Measurements from ENCODE around the gene WNT3.
"Not testable (repeated sequence)": the region's sequence is repeated elsewhere in the genome, so short reads cannot be mapped to it uniquely, and the experiment has no call there.

WNT3 gene

DNA sequence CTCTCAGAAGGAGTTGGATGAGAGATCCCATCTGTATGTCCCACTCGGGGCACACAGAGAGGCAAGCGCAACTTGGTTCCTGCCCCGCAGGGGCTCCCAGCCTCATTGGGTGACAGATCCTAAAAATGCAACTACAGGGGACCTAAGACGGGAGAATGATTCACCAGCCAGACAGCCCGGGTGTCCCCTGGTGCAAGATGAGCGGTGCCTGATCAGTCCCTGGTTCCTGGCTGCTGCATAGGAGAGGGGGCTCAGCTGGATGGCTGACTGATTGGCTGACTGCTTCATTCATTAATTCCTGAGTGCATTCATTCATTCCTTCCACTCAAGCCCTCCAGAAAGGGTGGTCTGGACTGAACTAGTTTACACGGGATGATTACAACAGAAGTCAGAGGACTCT lies 22.0 kb downstream of the WNT3 start:
- Histone ChIP-seq H2BK120ac (ENCODE audit: low read depth, low read length) (no peak overlapping the region), H4K5ac (ENCODE audit: low read length) (no peak overlapping the region), H2BK15ac (replicated peaks; ENCODE audit: low read depth) (no peak overlapping the region), H3K79me1 (ENCODE audit: low read length) (peaks cover 44% of the 10 kb centered on the region), H3K4me1 (ENCODE audit: control insufficient read depth, low read depth, low read length) (peaks cover 6% of the 10 kb centered on the region), H3K9ac (ENCODE audit: low read length) (no peak overlapping the region), H3K56ac (ENCODE audit: low read length) (no peak overlapping the region), H3K36me3 (ENCODE audit: control insufficient read depth, insufficient read depth, low read length) (peaks cover 5% of the 10 kb centered on the region), H3K18ac (ENCODE audit: low read length) (no peak overlapping the region), H2BK5ac (ENCODE audit: low read length) (no peak overlapping the region), H3K4me2 (ENCODE audit: low read length) (no peak overlapping the region), H2AK5ac (ENCODE audit: low read length) (no peak overlapping the region), H3K27me3 (ENCODE audit: insufficient read depth, low read length, poor library complexity) (no peaks in the 10 kb centered on the region), H4K8ac (ENCODE audit: low read depth, low read length) (no peak overlapping the region), H3K23ac (ENCODE audit: low read length) (no peak overlapping the region), H3K4ac (ENCODE audit: low read depth, low read length) (no peak overlapping the region), H3K4me3 (ENCODE audit: low read length) (no peak overlapping the region), H3K79me2 (ENCODE audit: control insufficient read depth, insufficient read depth, low read length) (peaks cover 56% of the 10 kb centered on the region), H3K27ac (ENCODE audit: low read depth, low read length) (no peak overlapping the region)
- no CpG with 5 or more reads among the region's 7 CpGs for WGBS (ENCODE audit: extremely low coverage, insufficient coverage, low lambda C conversion rate)
- DNase-seq: no peak

DNA sequence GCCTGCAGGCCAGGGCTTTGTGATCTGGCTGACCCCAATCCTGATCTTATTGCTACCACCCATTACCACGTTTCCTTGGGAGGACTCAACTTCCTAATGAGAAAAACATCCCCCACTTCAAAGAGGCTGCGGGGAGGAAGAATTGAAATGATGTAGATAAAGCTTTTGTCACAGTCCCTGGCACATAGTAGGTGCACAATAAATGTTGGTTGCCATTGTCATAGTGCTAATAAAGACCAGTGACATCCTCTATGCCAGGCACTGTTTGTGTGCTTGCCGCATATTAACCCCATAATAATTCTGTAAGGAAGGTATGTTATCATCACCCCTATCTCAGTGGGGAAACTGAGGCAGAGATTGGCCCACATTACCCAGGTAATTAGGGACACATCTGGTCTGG lies 22.4 kb downstream of the WNT3 start:
- Histone ChIP-seq H3K4me3 (ENCODE audit: low read length) (no peak overlapping the region), H3K36me3 (ENCODE audit: control insufficient read depth, insufficient read depth, low read length) (peaks cover 5% of the 10 kb centered on the region), H2AK5ac (ENCODE audit: low read length) (no peak overlapping the region), H3K27me3 (ENCODE audit: insufficient read depth, low read length, poor library complexity) (no peaks in the 10 kb centered on the region), H3K4ac (ENCODE audit: low read depth, low read length) (no peak overlapping the region), H3K56ac (ENCODE audit: low read length) (no peak overlapping the region), H2BK15ac (replicated peaks; ENCODE audit: low read depth) (no peak overlapping the region), H3K18ac (ENCODE audit: low read length) (no peak overlapping the region), H3K4me1 (ENCODE audit: control insufficient read depth, low read depth, low read length) (peaks cover 6% of the 10 kb centered on the region), H3K79me1 (ENCODE audit: low read length) (peaks cover 46% of the 10 kb centered on the region), H3K4me2 (ENCODE audit: low read length) (no peak overlapping the region), H4K5ac (ENCODE audit: low read length) (no peak overlapping the region), H2BK120ac (ENCODE audit: low read depth, low read length) (no peak overlapping the region), H3K27ac (ENCODE audit: low read depth, low read length) (no peak overlapping the region), H4K8ac (ENCODE audit: low read depth, low read length) (no peak overlapping the region), H2BK5ac (ENCODE audit: low read length) (no peak overlapping the region), H3K79me2 (ENCODE audit: control insufficient read depth, insufficient read depth, low read length) (peaks cover 57% of the 10 kb centered on the region), H3K23ac (ENCODE audit: low read length) (no peak overlapping the region), H3K9ac (ENCODE audit: low read length) (no peak overlapping the region)
- DNase-seq: no peak
- WGBS (ENCODE audit: extremely low coverage, insufficient coverage, low lambda C conversion rate): no CpG with 5 or more reads among the region's 3 CpGs

DNA sequence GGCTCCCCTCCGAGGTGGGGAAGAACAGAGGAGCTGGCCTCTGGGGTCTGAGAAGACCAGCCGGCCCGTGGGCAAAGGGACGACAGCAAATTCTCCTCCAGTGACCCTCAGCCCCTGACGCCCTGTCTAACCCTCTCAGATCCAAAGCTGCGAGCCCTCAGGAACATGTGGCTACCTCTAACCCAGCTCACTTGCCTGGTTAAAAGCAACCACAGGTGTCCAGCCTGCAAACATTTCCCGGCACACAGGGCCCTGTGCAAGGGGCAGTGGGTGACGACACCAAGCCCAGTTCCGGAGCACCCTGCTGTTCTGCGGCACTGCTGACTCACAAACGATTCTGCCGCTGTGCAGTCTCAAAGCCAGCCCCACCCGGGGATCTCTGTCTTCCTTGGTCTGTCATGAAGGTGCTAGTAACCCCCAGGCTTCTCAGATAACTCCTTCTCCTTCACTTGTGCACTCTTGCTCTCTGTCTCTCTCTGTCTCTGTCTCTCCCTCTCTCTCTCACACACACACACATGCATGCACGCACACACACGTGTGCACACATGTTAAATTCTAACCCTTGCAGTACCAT lies 23.0 kb downstream of the WNT3 start:
- H2AK5ac ChIP-seq (ENCODE audit: low read length): no peak overlapping the region
- H4K8ac ChIP-seq (ENCODE audit: low read depth, low read length): no peak overlapping the region
- H3K79me1 ChIP-seq (ENCODE audit: low read length): peaks cover 40% of the 10 kb centered on the region
- H4K5ac ChIP-seq (ENCODE audit: low read length): no peak overlapping the region
- H3K4me3 ChIP-seq (ENCODE audit: low read length): no peak overlapping the region
- peaks cover 10% of the 10 kb centered on the region for H3K4me1 ChIP-seq (ENCODE audit: control insufficient read depth, low read depth, low read length)
- H3K18ac ChIP-seq (ENCODE audit: low read length): no peak overlapping the region
- no CpG with 5 or more reads among the region's 15 CpGs for WGBS (ENCODE audit: extremely low coverage, insufficient coverage, low lambda C conversion rate)
- H3K36me3 ChIP-seq (ENCODE audit: control insufficient read depth, insufficient read depth, low read length): peaks cover 1% of the 10 kb centered on the region
- H3K27ac ChIP-seq (ENCODE audit: low read depth, low read length): no peak overlapping the region
- no peak for DNase-seq
- no peak overlapping the region for H3K4me2 ChIP-seq (ENCODE audit: low read length)
- no peak overlapping the region for H3K56ac ChIP-seq (ENCODE audit: low read length)
- no peak overlapping the region for H3K23ac ChIP-seq (ENCODE audit: low read length)
- H2BK5ac ChIP-seq (ENCODE audit: low read length): no peak overlapping the region
- H3K4ac ChIP-seq (ENCODE audit: low read depth, low read length): no peak overlapping the region
- no peaks in the 10 kb centered on the region for H3K27me3 ChIP-seq (ENCODE audit: insufficient read depth, low read length, poor library complexity)
- no peak overlapping the region for H3K9ac ChIP-seq (ENCODE audit: low read length)
- H3K79me2 ChIP-seq (ENCODE audit: control insufficient read depth, insufficient read depth, low read length): peaks cover 51% of the 10 kb centered on the region
- no peak overlapping the region for H2BK120ac ChIP-seq (ENCODE audit: low read depth, low read length)
- no peak overlapping the region for H2BK15ac ChIP-seq (replicated peaks; ENCODE audit: low read depth)

DNA sequence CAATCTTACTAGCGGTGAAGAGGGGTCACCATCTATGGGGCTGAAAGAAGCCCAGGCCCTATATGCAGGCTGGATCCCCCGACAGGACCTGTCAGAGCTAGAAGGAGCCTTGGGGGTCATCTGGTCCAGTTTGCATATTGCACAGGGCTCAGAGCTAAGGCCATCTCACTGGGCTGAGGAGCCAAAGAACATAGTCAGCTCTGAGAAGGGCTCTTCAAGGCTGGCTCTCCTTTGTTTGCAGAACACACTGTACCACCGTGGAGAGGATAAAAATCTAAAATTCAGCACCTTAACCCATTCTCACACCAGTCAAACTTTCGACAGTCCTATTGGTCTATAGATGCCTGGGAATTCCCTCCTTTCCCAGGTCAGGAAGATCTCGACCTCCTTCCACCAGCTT lies 24.2 kb downstream of the WNT3 start:
- no peak overlapping the region for H2BK120ac ChIP-seq (ENCODE audit: low read depth, low read length)
- H3K79me2 ChIP-seq (ENCODE audit: control insufficient read depth, insufficient read depth, low read length): peaks cover 56% of the 10 kb centered on the region
- no peak overlapping the region for H3K18ac ChIP-seq (ENCODE audit: low read length)
- H2BK5ac ChIP-seq (ENCODE audit: low read length): no peak overlapping the region
- H4K8ac ChIP-seq (ENCODE audit: low read depth, low read length): no peak overlapping the region
- WGBS (ENCODE audit: extremely low coverage, insufficient coverage, low lambda C conversion rate): no CpG with 5 or more reads among the region's 5 CpGs
- H3K79me1 ChIP-seq (ENCODE audit: low read length): peaks cover 44% of the 10 kb centered on the region
- no peak overlapping the region for H3K27ac ChIP-seq (ENCODE audit: low read depth, low read length)
- H3K27me3 ChIP-seq (ENCODE audit: insufficient read depth, low read length, poor library complexity): no peaks in the 10 kb centered on the region
- no peaks in the 10 kb centered on the region for H3K36me3 ChIP-seq (ENCODE audit: control insufficient read depth, insufficient read depth, low read length)
- no peak overlapping the region for H3K56ac ChIP-seq (ENCODE audit: low read length)
- no peak overlapping the region for H3K4ac ChIP-seq (ENCODE audit: low read depth, low read length)
- no peak overlapping the region for H2AK5ac ChIP-seq (ENCODE audit: low read length)
- H3K4me2 ChIP-seq (ENCODE audit: low read length): no peak overlapping the region
- H3K4me3 ChIP-seq (ENCODE audit: low read length): no peak overlapping the region
- DNase-seq: no peak
- H4K5ac ChIP-seq (ENCODE audit: low read length): no peak overlapping the region
- H3K4me1 ChIP-seq (ENCODE audit: control insufficient read depth, low read depth, low read length): peaks cover 11% of the 10 kb centered on the region
- no peak overlapping the region for H3K23ac ChIP-seq (ENCODE audit: low read length)
- H3K9ac ChIP-seq (ENCODE audit: low read length): no peak overlapping the region
- H2BK15ac ChIP-seq (replicated peaks; ENCODE audit: low read depth): no peak overlapping the region

DNA sequence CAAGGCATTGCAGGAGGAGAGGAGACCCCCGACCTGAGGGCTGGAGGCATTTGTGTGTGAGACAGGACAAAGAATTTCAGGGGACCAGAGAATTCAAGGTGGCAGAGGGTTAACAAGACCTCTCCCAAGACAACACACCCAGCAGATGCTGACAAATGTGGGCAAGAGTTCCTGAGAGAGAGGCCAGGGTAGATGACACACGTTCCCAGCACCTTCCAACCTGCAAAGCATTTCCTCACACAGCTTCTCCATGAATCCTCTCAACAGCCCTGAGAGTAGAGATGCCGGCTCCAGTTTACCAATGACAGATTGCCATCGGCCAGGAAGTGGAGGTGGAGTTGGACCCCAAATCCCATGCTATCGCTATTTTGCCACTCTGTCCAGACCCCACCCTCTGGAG lies 25.0 kb downstream of the WNT3 start:
- DNase-seq: no peak
- no CpG with 5 or more reads among the region's 5 CpGs for WGBS (ENCODE audit: extremely low coverage, insufficient coverage, low lambda C conversion rate)
- H3K79me1 ChIP-seq (ENCODE audit: low read length): peaks cover 49% of the 10 kb centered on the region
- no peaks in the 10 kb centered on the region for H3K27me3 ChIP-seq (ENCODE audit: insufficient read depth, low read length, poor library complexity)
- H3K23ac ChIP-seq (ENCODE audit: low read length): no peak overlapping the region
- no peak overlapping the region for H2BK15ac ChIP-seq (replicated peaks; ENCODE audit: low read depth)
- no peak overlapping the region for H4K5ac ChIP-seq (ENCODE audit: low read length)
- no peak overlapping the region for H2BK120ac ChIP-seq (ENCODE audit: low read depth, low read length)
- H4K8ac ChIP-seq (ENCODE audit: low read depth, low read length): no peak overlapping the region
- H3K27ac ChIP-seq (ENCODE audit: low read depth, low read length): no peak overlapping the region
- peaks cover 59% of the 10 kb centered on the region for H3K79me2 ChIP-seq (ENCODE audit: control insufficient read depth, insufficient read depth, low read length)
- H3K9ac ChIP-seq (ENCODE audit: low read length): no peak overlapping the region
- H3K4me3 ChIP-seq (ENCODE audit: low read length): no peak overlapping the region
- H3K4me1 ChIP-seq (ENCODE audit: control insufficient read depth, low read depth, low read length): peaks cover 11% of the 10 kb centered on the region
- H3K4me2 ChIP-seq (ENCODE audit: low read length): no peak overlapping the region
- no peak overlapping the region for H3K4ac ChIP-seq (ENCODE audit: low read depth, low read length)
- H3K36me3 ChIP-seq (ENCODE audit: control insufficient read depth, insufficient read depth, low read length): no peaks in the 10 kb centered on the region
- H2BK5ac ChIP-seq (ENCODE audit: low read length): no peak overlapping the region
- H2AK5ac ChIP-seq (ENCODE audit: low read length): no peak overlapping the region
- H3K18ac ChIP-seq (ENCODE audit: low read length): no peak overlapping the region
- no peak overlapping the region for H3K56ac ChIP-seq (ENCODE audit: low read length)

DNA sequence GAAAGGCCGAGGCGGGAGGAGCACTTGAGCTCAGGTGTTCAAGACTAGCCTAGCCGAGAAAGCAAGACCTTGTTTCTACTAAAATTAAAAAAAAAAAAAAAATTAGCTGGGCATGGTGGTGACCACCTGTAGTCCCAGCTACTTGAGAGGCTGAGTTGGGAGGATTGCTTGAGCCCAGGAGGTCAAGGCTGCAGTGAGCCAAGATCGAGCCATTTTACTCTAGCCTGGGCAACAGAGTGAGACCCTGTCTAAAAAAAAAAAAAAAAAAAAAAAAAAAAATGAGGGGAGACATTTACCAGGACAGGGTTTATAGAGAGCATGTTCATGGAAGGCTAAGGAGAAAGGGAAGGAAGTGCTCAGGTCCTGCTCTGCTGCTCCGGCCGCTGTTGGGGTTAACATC lies 25.5 kb downstream of the WNT3 start:
- H3K18ac ChIP-seq (ENCODE audit: low read length); H3K56ac ChIP-seq (ENCODE audit: low read length); H3K4me2 ChIP-seq (ENCODE audit: low read length); H3K27me3 ChIP-seq (ENCODE audit: insufficient read depth, low read length, poor library complexity); H2BK120ac ChIP-seq (ENCODE audit: low read depth, low read length); H3K4me3 ChIP-seq (ENCODE audit: low read length); DNase-seq; H2BK5ac ChIP-seq (ENCODE audit: low read length); H4K5ac ChIP-seq (ENCODE audit: low read length); H3K27ac ChIP-seq (ENCODE audit: low read depth, low read length); H2BK15ac ChIP-seq (replicated peaks; ENCODE audit: low read depth); H2AK5ac ChIP-seq (ENCODE audit: low read length); H3K9ac ChIP-seq (ENCODE audit: low read length); H3K4ac ChIP-seq (ENCODE audit: low read depth, low read length); H3K36me3 ChIP-seq (ENCODE audit: control insufficient read depth, insufficient read depth, low read length); H3K23ac ChIP-seq (ENCODE audit: low read length); H4K8ac ChIP-seq (ENCODE audit: low read depth, low read length): not testable (repeated sequence)
- Histone ChIP-seq H3K79me1 (ENCODE audit: low read length) (peaks cover 46% of the 10 kb centered on the region), H3K4me1 (ENCODE audit: control insufficient read depth, low read depth, low read length) (peaks cover 11% of the 10 kb centered on the region), H3K79me2 (ENCODE audit: control insufficient read depth, insufficient read depth, low read length) (peaks cover 59% of the 10 kb centered on the region)
- no CpG with 5 or more reads among the region's 6 CpGs for WGBS (ENCODE audit: extremely low coverage, insufficient coverage, low lambda C conversion rate)

Data from mesendoderm (in vitro differentiated cells).